ENCODE measurements around the gene FOXP4. TPM values are rescaled to one million over a fixed set of nuclear protein-coding genes. Genes with fewer than 3 reads are reported as not detected.

Gene FOXP4
- total and polyA plus RNA-seq, 2 of the 13 experiments (the other 11 are each of a cell fraction or from before 2014, with no cell fraction given) = 11.0 to 12.4 TPM

DNA sequence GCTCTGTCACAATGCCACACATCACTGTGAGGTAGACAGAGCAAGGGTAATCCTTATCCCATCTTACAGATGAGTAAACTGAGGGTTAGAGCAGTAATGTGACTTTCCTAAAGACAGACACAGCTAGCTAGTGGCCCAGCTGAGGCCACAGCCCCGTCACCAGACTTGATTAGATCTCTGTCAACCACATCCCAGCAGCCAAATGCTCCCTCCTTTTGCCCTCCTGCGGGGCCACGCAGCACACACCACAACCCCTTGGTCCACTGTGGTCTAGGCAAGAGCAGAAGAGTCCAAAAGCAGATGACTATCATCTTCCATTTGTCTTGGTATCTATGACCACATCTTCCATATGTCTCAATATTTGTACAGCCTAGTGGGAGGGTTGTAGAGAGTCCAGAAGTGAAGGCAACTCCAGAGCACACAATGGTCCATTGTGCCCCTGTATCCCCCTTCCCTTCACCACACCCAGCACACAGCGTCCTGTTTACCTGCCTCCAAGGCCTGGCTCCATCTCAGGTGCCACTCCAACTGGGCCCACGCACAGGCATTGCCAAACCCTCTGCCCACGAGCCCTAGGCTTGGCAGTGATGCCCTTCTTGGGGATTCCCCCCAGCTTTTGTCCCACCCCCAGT lies 47.1 kb upstream of the FOXP4 start (continued):
- TF ChIP-seq ZNF263 (CRISPR knock-in tag; IDR thresholded peaks at IDR 0.05) (no peak), ZSCAN31 (CRISPR knock-in tag; IDR thresholded peaks at IDR 0.05; ENCODE audit: low read depth) (no peak), SMAD1 (CRISPR knock-in tag; IDR thresholded peaks at IDR 0.05; ENCODE audit: borderline replicate concordance, low read depth) (0 out of 2 replicates have a peak, but pooled peaks have one; percentile 78), ZNF513 (CRISPR knock-in tag; conservative IDR thresholded peaks at IDR 0.05) (no peak), HHEX (CRISPR knock-in tag; IDR thresholded peaks at IDR 0.05) (no peak), ZMYM4 (CRISPR knock-in tag; IDR thresholded peaks at IDR 0.05) (0 out of 2 replicates have a peak, but pooled peaks have one; percentile 29), ZNF501 (CRISPR knock-in tag; IDR thresholded peaks at IDR 0.05) (no peak), SETDB1 (CRISPR knock-in tag; IDR thresholded peaks at IDR 0.05; ENCODE audit: borderline replicate concordance) (no peak), MYC (CRISPR knock-in tag; IDR thresholded peaks at IDR 0.05; ENCODE audit: borderline replicate concordance) (peak; percentile 35; the same call in 1 of the 2 replicates), ZNF441 (CRISPR knock-in tag; IDR thresholded peaks at IDR 0.05; ENCODE audit: borderline replicate concordance) (no peak), ZNF260 (CRISPR knock-in tag; IDR thresholded peaks at IDR 0.05; ENCODE audit: borderline replicate concordance, low read depth) (0 out of 2 replicates have a peak, but pooled peaks have one; percentile 73), HDAC2 (CRISPR knock-in tag; IDR thresholded peaks at IDR 0.05) (peak; percentile 86), TEAD2 (CRISPR knock-in tag; IDR thresholded peaks at IDR 0.05) (no peak), PHF21A (CRISPR knock-in tag; IDR thresholded peaks at IDR 0.05) (peak; percentile 70), CBX1 (IDR thresholded peaks at IDR 0.05; ENCODE audit: low read depth) (peak; percentile 46), THRA (CRISPR knock-in tag; IDR thresholded peaks at IDR 0.05; ENCODE audit: borderline replicate concordance) (no peak; the same call in 1 of the 2 replicates), ZC3H13 (CRISPR knock-in tag; IDR thresholded peaks at IDR 0.05) (no peak), ZBTB20 (CRISPR knock-in tag; IDR thresholded peaks at IDR 0.05; ENCODE audit: borderline replicate concordance, low read depth) (peak; percentile 70; the same call in 1 of the 2 replicates), MYNN (CRISPR knock-in tag; IDR thresholded peaks at IDR 0.05; ENCODE audit: low read depth) (no peak), ZNF570 (CRISPR knock-in tag; IDR thresholded peaks at IDR 0.05; ENCODE audit: borderline replicate concordance) (no peak), MXD1 (CRISPR knock-in tag; IDR thresholded peaks at IDR 0.05) (no peak; the same call in 1 of the 2 replicates), ZNF232 (CRISPR knock-in tag; IDR thresholded peaks at IDR 0.05; ENCODE audit: borderline replicate concordance) (no peak)
- TF ChIP-seq, protein P1, sequence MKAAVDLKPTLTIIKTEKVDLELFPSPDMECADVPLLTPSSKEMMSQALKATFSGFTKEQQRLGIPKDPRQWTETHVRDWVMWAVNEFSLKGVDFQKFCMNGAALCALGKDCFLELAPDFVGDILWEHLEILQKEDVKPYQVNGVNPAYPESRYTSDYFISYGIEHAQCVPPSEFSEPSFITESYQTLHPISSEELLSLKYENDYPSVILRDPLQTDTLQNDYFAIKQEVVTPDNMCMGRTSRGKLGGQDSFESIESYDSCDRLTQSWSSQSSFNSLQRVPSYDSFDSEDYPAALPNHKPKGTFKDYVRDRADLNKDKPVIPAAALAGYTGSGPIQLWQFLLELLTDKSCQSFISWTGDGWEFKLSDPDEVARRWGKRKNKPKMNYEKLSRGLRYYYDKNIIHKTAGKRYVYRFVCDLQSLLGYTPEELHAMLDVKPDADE (CRISPR knock-in tag; IDR thresholded peaks at IDR 0.05) = no peak
- TF ChIP-seq, protein P2, sequence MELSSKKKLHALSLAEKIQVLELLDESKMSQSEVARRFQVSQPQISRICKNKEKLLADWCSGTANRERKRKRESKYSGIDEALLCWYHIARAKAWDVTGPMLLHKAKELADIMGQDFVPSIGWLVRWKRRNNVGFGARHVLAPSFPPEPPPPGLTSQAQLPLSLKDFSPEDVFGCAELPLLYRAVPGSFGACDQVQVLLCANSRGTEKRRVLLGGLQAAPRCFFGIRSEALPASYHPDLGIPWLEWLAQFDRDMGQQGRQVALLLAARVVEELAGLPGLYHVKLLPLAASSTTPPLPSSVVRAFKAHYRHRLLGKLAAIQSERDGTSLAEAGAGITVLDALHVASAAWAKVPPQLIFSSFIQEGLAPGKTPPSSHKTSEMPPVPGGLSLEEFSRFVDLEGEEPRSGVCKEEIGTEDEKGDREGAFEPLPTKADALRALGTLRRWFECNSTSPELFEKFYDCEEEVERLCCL (CRISPR knock-in tag; IDR thresholded peaks at IDR 0.05; ENCODE audit: borderline replicate concordance) = no peak

Measured in HepG2 (cell line).